Endothelial cell of umbilical vein (primary cell): ENCODE results near the gene LYSMD3. TPM values are rescaled to one million over a fixed set of nuclear protein-coding genes. Genes with fewer than 3 reads are reported as not detected.

Experiments
- BruUV-seq: library from RNA; stranded (reverse); fragments of 400-500 nt; replicated peaks from 2 replicates; lab custom pipeline; 2021; lab: Mats Ljungman, UMichigan
- CTCF ChIA-PET: fragments of 300-600, 350-600 bp; sonication (Branson Sonifier 250); formaldehyde crosslinking; loops from one replicate; lab custom pipeline; 2021; ENCODE audit warnings: antibody characterized with exemption, inconsistent platforms; lab: Charles Lee
- POLR2A ChIA-PET: fragments of 300-600, 350-600 bp; sonication (Branson Sonifier 250); formaldehyde crosslinking; loops from one replicate; lab custom pipeline; 2021; ENCODE audit warnings: antibody characterized with exemption, inconsistent platforms; lab: Charles Lee
- DNase-seq: peaks from one replicate; pipeline ENCODE4 v3.0.0-alpha.2; 2011; ENCODE audit warnings: low read depth, low spot score
- FAIRE-seq: peaks from 2 replicates; lab custom pipeline; 2011; peaks lifted over from hg19 to GRCh38; lab: Jason Lieb, UNC
- H2AFZ ChIP-seq: 2 replicates; pipeline ENCODE4 v1.6.0; 2012; ENCODE audit warnings: low read depth, low read length, control low read depth, inconsistent platforms
- H3K27ac ChIP-seq: 2 replicates; pipeline ENCODE4 v1.5.1; 2011; ENCODE audit warnings: low read depth, mild to moderate bottlenecking, control low read depth, low read length, moderate library complexity; ENCODE audit not compliant: insufficient read depth
- H3K27me3 ChIP-seq, 2 experiments: 2 replicates each; pipeline versions ENCODE4 v1.6.0 to v1.6.1; 2011; ENCODE audit warnings: low read length in 2 of 2, mixed read lengths in 1 of 2; ENCODE audit not compliant: control insufficient read depth in 2 of 2, insufficient read depth in 2 of 2
- H3K36me3 ChIP-seq, 2 experiments: 2 replicates in 1 of 2; 3 replicates in 1 of 2; pipeline ENCODE4 v1.5.1; 2011; ENCODE audit warnings: low read length in 2 of 2, mild to moderate bottlenecking in 1 of 2, moderate library complexity in 1 of 2; ENCODE audit not compliant: control insufficient read depth in 2 of 2, insufficient read depth in 2 of 2; ENCODE audit errors: extremely low read depth in 1 of 2
- H3K4me1 ChIP-seq: 3 replicates; pipeline ENCODE4 v1.5.1; 2011; ENCODE audit warnings: mild to moderate bottlenecking, low read length; ENCODE audit not compliant: control insufficient read depth, insufficient read depth; ENCODE audit errors: extremely low read depth
- H3K4me2 ChIP-seq: 2 replicates; pipeline ENCODE4 v1.6.1; 2011; ENCODE audit warnings: low read length, control low read depth, mixed read lengths; ENCODE audit not compliant: insufficient read depth
- H3K4me3 ChIP-seq, 3 experiments: fragments of 200-600 bp in 1 of 3; sonication (generic), shearing (Covaris generic) in 1 of 3; replicated peaks in 1 of 3; 2 replicates each; pipeline ENCODE4 v1.5.1; 2011 to 2016; ENCODE audit warnings: control low read depth in 3 of 3, low read length in 3 of 3, mild to moderate bottlenecking in 2 of 3, inconsistent platforms in 1 of 3, low read depth in 1 of 3, moderate library complexity in 1 of 3; ENCODE audit not compliant: insufficient read depth in 1 of 3
- H3K79me2 ChIP-seq: 2 replicates; pipeline ENCODE4 v1.6.0; 2012; ENCODE audit warnings: low read length, inconsistent platforms; ENCODE audit not compliant: control insufficient read depth, insufficient read depth
- H3K9ac ChIP-seq: replicated peaks from 2 replicates; pipeline ENCODE3; 2011; ENCODE audit warnings: low read length, control low read depth; ENCODE audit not compliant: insufficient read depth; ENCODE audit errors: extremely low read depth
- H3K9me1 ChIP-seq: replicated peaks from 3 replicates; pipeline ENCODE4 v1.6.0; 2011; ENCODE audit warnings: mild to moderate bottlenecking, low read length; ENCODE audit not compliant: control insufficient read depth, insufficient read depth; ENCODE audit errors: extremely low read depth
- H3K9me3 ChIP-seq: replicated peaks from 2 replicates; pipeline ENCODE4 v1.5.1; 2012; ENCODE audit warnings: low read length, inconsistent platforms; ENCODE audit not compliant: control insufficient read depth, insufficient read depth
- H4K20me1 ChIP-seq: replicated peaks from 2 replicates; pipeline ENCODE3; 2011; ENCODE audit warnings: mild to moderate bottlenecking, low read length; ENCODE audit not compliant: control insufficient read depth, insufficient read depth; ENCODE audit errors: extremely low read depth
- CTCF ChIP-seq, 2 donors: IDR thresholded peaks; 1 replicate in 1 of 2; 2 replicates in 1 of 2; pipeline ENCODE4 v1.5.1; 2011; ENCODE audit warnings: low read length in 2 of 2, mild to moderate bottlenecking in 2 of 2, moderate library complexity in 2 of 2, control low read depth in 1 of 2, inconsistent platforms in 1 of 2, low read depth in 1 of 2; ENCODE audit not compliant: insufficient read depth in 1 of 2; ENCODE audit errors: extremely low read depth in 1 of 2
- EZH2 ChIP-seq: IDR thresholded peaks from 2 replicates; pipeline ENCODE4 v1.6.1; 2012; ENCODE audit warnings: borderline replicate concordance, low read depth, mild to moderate bottlenecking, moderate library complexity, low read length, inconsistent platforms; ENCODE audit not compliant: severe bottlenecking
- FOS ChIP-seq: IDR thresholded peaks from 2 replicates; pipeline ENCODE4 v1.6.1; 2011; ENCODE audit warnings: mild to moderate bottlenecking, low read length, moderate library complexity, borderline replicate concordance; ENCODE audit not compliant: insufficient read depth
- MAX ChIP-seq: IDR thresholded peaks from 2 replicates; pipeline ENCODE4 v1.6.1; 2011; ENCODE audit not compliant: insufficient read depth, insufficient read length
- MYC ChIP-seq: IDR thresholded peaks from one replicate; pipeline ENCODE4 v1.6.1; 2011; ENCODE audit warnings: mild to moderate bottlenecking, low read depth, low read length
- POLR2A ChIP-seq: IDR thresholded peaks from 2 replicates; pipeline ENCODE4 v1.6.1; 2012; ENCODE audit warnings: low read depth, mild to moderate bottlenecking, control low read depth, low read length
- POLR2AphosphoS5 ChIP-seq: IDR thresholded peaks from 2 replicates; pipeline ENCODE4 v1.6.1; 2012; ENCODE audit warnings: low read depth, mild to moderate bottlenecking, control low read depth, low read length, moderate library complexity; ENCODE audit not compliant: insufficient read depth
- dilution Hi-C: fragments of 300-500 bp; cut with MboI; formaldehyde crosslinking; loops from one replicate; pipeline ENCODE4 v1.15.0; 2019; ENCODE audit warnings: low sequenced_read_pairs; ENCODE audit not compliant: extremely low pct_ligation_motif_present
- intact Hi-C: fragments of 100-400 bp; cut with micrococcal nuclease; formaldehyde crosslinking; loops from one replicate; pipeline ENCODE4 v1.10.0; 2022
- polyA plus RNA-seq, 4 experiments: library from polyadenylated mRNA; depleted of rRNA in 3 of 4; stranded (reverse) in 3 of 4; unstranded in 1 of 4; fragments of >200 nt; gene quantifications; 2 replicates each; pipeline versions ENCODE4 v1.2.1 to v1.2.3, GENCODE V29; 2011 to 2012; ENCODE audit warnings: missing spikeins in 1 of 4
- total RNA-seq: library from RNA; stranded (reverse); gene quantifications from 2 replicates; pipeline ENCODE4 v1.2.3, GENCODE V29; 2021

The LYSMD3 gene
- total and polyA plus RNA-seq, 2 donors (not counting 3 experiments of a cell fraction or from before 2014, with no cell fraction given), result 6.0 to 21.3 TPM

GRCh38 chr5:90560771-90561170 is 31.4 kb upstream of the LYSMD3 start:
- no peak for TF ChIP-seq POLR2A
- TF ChIP-seq FOS, result no peak
- TF ChIP-seq POLR2AphosphoS5, result no peak
- no peak for TF ChIP-seq MYC
- no peak for TF ChIP-seq EZH2
- no peak for TF ChIP-seq MAX
- TF ChIP-seq CTCF (IDR thresholded peaks at IDR 0.05; ENCODE audit: extremely low read depth in 1 of 2, insufficient read depth in 1 of 2, low read depth in 1 of 2, low read length in 2 of 2), result no peak
- dilution Hi-C loops (no loop called here), intact Hi-C loops (no loop called here)
- ChIA-PET CTCF (interaction anchor here (1.0 kb wide), 1 partner anchor 121 kb away, joined by 3 read pairs; no protein-coding TSS in a partner anchor), POLR2A (no interaction called here)
- DNase-seq (no peak), FAIRE-seq (no peak)
- Histone ChIP-seq H3K9me3 (no peaks in the 10 kb centered on the region), H3K4me3 (no peak overlapping the region), H3K36me3 (no peaks in the 10 kb centered on the region), H3K79me2 (no peaks in the 10 kb centered on the region), H3K9ac (no peak overlapping the region), H2AFZ (no peak overlapping the region), H3K4me2 (no peak overlapping the region), H3K27ac (no peak overlapping the region), H3K27me3 (peaks cover 40 to 69% of the 10 kb centered on the region in 2 experiments), H3K9me1 (no peaks in the 10 kb centered on the region), H3K4me1 (no peaks in the 10 kb centered on the region), H4K20me1 (no peaks in the 10 kb centered on the region)
- no TSS peak for BruUV-seq
